MG63 (cell line): ENCODE results near the gene SRGAP1. TPM values are rescaled to one million over a fixed set of nuclear protein-coding genes. Genes with fewer than 3 reads are reported as not detected.
"Not testable (repeated sequence)": the region's sequence is repeated elsewhere in the genome, so short reads cannot be mapped to it uniquely, and the experiment has no call there.

ENCODE experiments used
- DNase-seq: peaks from one replicate; pipeline ENCODE4 v3.0.0-alpha.2; 2020
- H3K27me3 ChIP-seq: fragments of 250-450 bp; sonication (Bioruptor Pico); 2 replicates; pipeline ENCODE4 v1.5.1; 2020; ENCODE audit warnings: mild to moderate bottlenecking, moderate library complexity
- H3K36me3 ChIP-seq: fragments of 250-450 bp; sonication (Bioruptor Pico); 2 replicates; pipeline ENCODE4 v1.5.1; 2020; ENCODE audit warnings: mild to moderate bottlenecking, moderate library complexity
- H3K4me3 ChIP-seq: fragments of 250-450 bp; sonication (Bioruptor Pico); 2 replicates; pipeline ENCODE4 v1.5.1; 2020; ENCODE audit warnings: mild to moderate bottlenecking, moderate library complexity
- H3K9me3 ChIP-seq: fragments of 250-450 bp; sonication (Bioruptor Pico); 2 replicates; pipeline ENCODE4 v1.5.1; 2020; ENCODE audit warnings: mild to moderate bottlenecking, moderate library complexity
- total RNA-seq: library from RNA; depleted of rRNA; stranded (reverse); fragments of >200 nt; shearing (Covaris generic); gene quantifications from 2 replicates; pipeline ENCODE4 v1.2.3, GENCODE V29; 2014; ENCODE audit warnings: low replicate concordance

Gene SRGAP1
- total RNA-seq, 1 experiment from 2014 or later, result 0.99 TPM

DNA sequence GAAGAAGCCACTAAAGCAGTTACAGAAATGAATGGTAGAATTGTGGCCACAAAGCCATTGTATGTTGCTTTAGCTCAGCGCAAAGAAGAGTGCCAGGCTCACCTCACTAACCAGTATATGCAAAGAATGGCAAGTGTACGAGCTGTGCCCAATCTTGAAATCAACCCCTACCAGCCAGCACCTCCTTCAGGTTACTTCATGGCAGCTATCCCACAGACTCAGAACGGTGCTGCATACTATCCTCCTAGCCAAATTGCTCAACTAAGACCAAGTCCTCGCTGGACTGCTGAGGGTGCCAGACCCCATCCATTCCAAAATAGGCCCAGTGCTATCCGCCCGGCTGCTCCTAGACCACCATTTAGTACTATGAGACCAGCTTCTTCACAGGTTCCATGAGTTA lies 21.5 kb upstream of the SRGAP1 start:
- Histone ChIP-seq H3K27me3 (no peaks in the 10 kb centered on the region), H3K9me3 (peaks cover 16% of the 10 kb centered on the region), H3K4me3 (no peak overlapping the region), H3K36me3 (no peaks in the 10 kb centered on the region)
- no peak for DNase-seq

DNA sequence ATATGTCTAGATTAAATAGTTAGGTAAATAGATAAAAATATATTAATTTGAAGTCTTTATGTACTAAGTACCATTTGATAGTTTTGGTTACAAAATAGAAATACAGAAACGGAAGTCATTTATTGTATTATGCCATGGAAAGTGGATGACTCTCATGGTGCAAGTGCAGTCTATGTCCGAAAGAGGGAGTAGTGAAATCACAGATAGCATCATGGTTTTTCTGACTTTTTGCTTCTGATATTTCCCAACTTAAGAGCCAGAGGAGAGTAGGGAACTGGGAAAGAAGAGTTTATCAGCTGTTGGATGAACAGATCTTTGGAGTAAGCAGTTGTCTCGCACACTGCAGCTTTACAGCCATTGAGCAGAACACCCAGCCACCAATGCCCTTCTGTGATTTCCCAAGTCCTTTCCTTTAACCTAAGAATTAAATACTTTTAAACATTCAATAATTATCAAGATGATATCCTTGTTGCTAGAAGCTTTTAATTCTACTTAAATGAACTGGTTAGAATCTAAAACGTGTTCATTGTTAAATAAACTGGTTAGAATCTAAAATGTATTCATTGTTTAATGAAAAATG lies 18.4 kb upstream of the SRGAP1 start:
- H3K27me3 ChIP-seq, result no peaks in the 10 kb centered on the region
- peaks cover 6% of the 10 kb centered on the region for H3K9me3 ChIP-seq
- no peak for DNase-seq

DNA sequence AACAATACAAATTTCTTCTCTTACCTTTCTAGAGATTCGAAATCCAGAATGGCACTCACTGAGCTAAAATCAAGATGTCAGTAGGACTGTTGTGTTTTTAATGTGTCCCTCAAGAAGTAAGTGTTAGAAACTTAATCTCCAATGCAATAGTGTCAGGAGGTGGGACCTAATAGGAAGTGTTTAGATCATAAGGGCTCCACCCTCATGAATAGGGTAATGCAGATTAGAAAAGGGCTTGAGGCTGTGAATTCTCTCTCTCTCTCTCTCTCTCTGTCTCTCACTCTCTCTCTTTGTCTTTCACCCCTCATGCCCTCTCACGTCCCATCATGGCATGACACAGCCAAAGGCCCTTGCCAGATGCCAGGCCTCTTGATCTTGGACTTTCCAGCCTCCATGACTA lies 15.6 kb upstream of the SRGAP1 start:
- no peak for DNase-seq
- no peaks in the 10 kb centered on the region for H3K27me3 ChIP-seq

More for the DNA sequence above, 18.4 kb upstream of the SRGAP1 start:
- H3K4me3 ChIP-seq, result no peak overlapping the region
- H3K36me3 ChIP-seq, result no peaks in the 10 kb centered on the region

DNA sequence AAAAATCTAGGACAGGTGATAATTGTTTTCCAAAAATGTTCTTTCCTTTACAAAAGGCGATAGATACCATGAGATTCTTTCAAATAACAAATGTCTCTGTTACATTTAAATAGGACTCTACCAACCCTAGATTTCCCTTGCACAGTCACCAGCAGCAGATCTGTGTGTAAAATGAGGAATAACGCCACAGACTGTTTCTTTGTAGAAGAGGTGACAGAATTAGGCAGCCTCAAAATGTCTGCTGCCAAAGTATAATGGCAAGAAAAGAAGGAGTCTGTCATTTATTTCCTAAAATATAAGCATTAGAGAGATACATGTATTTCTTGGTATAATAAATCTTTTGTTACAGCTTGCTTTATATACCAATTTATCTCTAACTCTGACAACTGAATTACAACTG lies 8.5 kb upstream of the SRGAP1 start:
- H3K36me3 ChIP-seq, result no peaks in the 10 kb centered on the region
- no peaks in the 10 kb centered on the region for H3K9me3 ChIP-seq
- DNase-seq, result no peak

More for the DNA sequence above, 15.6 kb upstream of the SRGAP1 start:
- H3K36me3 ChIP-seq, result no peaks in the 10 kb centered on the region
- H3K9me3 ChIP-seq, result peaks cover 6% of the 10 kb centered on the region
- no peak overlapping the region for H3K4me3 ChIP-seq

DNA sequence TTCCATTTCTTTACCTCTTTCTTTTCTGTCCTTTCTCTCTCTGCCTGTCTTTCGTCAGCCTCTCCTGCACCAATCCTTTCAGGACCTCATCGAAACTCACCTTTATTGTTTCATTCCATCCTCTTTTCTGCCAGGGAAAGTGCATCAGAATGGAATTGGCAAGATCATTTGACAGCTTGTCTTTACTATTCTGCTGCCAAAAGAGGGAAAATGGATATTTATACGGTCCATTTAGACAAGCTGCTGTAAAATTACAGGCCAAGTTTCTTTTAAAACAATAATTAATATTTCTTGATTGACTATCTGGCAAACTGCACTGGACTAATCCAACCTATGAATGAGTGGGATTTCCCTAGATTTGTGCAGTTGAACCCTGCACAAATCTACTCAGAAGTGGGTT lies 7.6 kb upstream of the SRGAP1 start:
- H3K9me3 ChIP-seq, result no peaks in the 10 kb centered on the region
- H3K27me3 ChIP-seq, result no peaks in the 10 kb centered on the region
- no peak for DNase-seq
- no peaks in the 10 kb centered on the region for H3K36me3 ChIP-seq
- H3K4me3 ChIP-seq, result no peak overlapping the region

More for the DNA sequence above, 8.5 kb upstream of the SRGAP1 start:
- no peaks in the 10 kb centered on the region for H3K27me3 ChIP-seq
- H3K4me3 ChIP-seq, result no peak overlapping the region

DNA sequence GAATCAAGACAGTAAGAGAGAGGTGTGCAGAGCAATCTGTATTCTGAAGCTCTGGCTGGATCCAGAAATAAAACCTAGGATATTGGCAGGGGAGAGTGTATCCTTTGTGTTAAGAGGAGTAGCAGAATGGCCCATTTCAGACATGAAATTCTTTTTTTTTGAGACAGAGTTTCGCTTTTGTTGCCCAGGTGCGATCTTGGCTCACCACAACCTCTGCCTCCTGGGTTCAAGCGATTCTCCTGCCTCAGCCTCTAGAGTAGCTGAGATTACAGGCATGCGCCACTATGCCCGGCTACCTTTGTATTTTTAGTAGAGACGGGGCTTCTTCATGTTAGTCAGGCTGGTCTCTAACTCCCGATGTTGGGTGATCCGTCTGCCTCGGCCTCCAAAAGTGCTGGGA lies 6.1 kb upstream of the SRGAP1 start:
- Histone ChIP-seq H3K4me3 (no peak overlapping the region), H3K27me3 (no peaks in the 10 kb centered on the region), H3K9me3 (no peaks in the 10 kb centered on the region), H3K36me3 (no peaks in the 10 kb centered on the region)
- DNase-seq, result no peak

DNA sequence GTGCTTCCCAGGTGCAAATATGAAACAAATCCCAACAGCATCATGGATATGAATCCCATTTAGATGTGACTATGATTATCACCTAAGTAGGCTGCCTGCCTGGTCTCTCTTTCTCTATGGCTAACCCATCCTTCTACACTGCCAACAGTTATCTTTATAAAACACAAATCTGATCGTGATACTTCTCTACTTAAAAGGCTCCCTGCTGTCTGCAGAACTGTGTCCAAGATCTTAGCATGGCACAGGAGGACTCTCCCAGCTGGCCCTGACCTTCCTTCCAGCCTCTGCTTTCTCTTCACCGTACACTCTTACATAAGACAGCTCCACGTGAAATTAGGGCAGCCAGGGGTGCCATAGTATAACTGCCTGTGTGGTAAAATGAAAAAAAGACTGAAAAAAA lies 3.5 kb upstream of the SRGAP1 start:
- Histone ChIP-seq H3K9me3 (no peaks in the 10 kb centered on the region), H3K27me3 (no peaks in the 10 kb centered on the region), H3K36me3 (no peaks in the 10 kb centered on the region), H3K4me3 (no peak overlapping the region)
- no peak for DNase-seq

DNA sequence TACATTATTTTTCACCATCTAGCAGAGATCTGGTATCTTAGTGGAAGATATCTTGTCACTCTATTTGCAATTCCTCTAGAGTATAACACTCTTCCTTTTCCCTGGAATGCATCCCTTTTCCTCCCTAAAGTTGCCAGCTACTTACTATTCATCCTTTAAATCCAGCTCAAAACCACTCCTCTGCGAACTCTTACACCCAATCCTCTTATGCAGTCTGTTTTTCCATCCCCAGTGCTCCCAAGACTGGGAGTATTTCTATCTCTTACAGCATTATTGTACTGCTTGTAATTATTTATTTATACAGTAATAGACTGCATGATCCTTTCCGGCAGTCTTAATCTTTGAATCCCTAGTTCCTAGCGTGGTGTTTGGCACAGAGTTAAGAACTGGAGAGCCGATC lies 2.9 kb upstream of the SRGAP1 start:
- DNase-seq, result no peak
- H3K36me3 ChIP-seq, result peaks cover 4% of the 10 kb centered on the region
- no peaks in the 10 kb centered on the region for H3K9me3 ChIP-seq
- no peaks in the 10 kb centered on the region for H3K27me3 ChIP-seq
- no peak overlapping the region for H3K4me3 ChIP-seq

DNA sequence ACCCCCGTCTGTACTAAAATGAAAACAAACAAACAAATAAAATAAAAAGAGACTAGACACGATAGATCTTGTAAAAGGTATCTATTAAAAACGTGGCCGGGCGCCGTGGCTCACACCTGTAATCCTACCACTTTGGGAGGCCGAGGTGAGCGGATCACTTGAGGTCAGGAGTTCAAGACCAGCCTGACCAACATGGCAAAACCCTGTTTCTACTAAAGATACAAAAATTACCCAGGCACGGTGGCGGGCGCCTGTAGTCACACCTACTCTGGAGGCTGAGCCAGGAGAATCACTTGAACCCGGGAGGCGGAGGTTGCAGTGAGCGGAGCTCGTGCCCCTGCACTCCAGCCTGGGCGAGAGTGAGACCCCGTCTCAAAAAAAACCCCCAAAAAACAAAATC lies 1.8 kb upstream of the SRGAP1 start:
- H3K36me3 ChIP-seq, H3K27me3 ChIP-seq, DNase-seq, H3K4me3 ChIP-seq, H3K9me3 ChIP-seq: not testable (repeated sequence)

DNA sequence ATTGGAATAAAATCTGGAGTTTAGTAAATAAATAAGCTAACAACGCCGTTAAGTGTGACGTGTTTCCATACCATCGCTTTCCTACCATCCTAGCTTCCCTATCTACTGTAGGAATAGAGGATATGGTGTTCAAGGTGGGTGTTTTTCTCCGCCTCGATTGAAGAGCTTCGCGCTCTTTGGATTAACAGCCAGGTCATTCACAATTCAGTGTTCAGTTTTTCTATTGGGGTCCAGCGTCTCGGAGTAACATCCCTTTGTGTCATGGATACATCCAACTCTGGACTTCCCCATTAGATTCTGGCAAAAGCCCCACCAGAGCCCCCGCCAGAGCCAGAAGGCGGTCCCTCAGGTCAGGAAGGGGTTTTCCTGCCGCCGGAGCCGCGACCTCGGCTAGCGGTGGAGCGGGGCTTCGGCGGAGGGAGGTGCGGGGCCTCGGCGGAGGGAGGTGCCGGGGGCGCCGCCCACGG lies 1.2 kb upstream of the SRGAP1 start:
- Histone ChIP-seq H3K36me3 (peaks cover 7% of the 10 kb centered on the region), H3K27me3 (no peaks in the 10 kb centered on the region), H3K9me3 (no peaks in the 10 kb centered on the region), H3K4me3 (peak overlapping the region; percentile 86)
- DNase-seq, result no peak

DNA sequence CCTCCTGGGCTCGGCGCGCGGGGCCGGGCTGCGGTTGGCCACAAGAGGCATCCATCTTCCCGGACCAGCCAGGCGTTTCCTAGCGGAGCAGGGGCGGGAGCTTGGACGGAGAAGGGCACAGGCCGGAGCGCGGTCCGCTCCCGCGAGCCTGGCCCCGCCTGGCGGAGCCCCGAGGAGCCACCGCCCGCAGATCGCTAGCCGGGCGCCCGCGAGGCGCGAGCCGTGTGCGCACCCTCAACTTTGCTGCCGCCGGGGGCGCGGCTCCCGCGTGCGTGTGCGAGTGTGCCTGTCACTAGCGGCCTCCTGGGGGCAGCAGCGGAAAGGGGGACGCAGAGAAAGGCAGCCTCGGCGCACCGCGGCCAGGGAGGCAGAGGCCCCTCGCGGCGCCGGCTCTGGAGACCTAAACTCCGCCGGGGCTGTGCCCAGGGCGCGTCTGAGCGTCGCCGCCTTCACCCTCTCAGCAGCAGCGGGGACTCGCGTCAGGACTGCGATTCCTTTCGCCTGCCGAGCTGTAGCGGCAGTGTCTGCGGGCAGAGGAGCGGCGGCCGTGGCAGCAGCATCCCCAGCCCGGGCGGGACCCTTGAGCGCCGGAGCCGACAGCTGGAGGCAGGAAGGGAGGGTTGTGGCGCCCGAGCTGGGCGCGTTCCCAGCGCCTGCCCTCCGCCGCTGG lies 644 bp upstream of the SRGAP1 start:
- peak overlapping the region; percentile 86 for H3K4me3 ChIP-seq
- peak; percentile 96 for DNase-seq
- H3K9me3 ChIP-seq, result no peaks in the 10 kb centered on the region
- H3K36me3 ChIP-seq, result peaks cover 7% of the 10 kb centered on the region
- no peaks in the 10 kb centered on the region for H3K27me3 ChIP-seq

DNA sequence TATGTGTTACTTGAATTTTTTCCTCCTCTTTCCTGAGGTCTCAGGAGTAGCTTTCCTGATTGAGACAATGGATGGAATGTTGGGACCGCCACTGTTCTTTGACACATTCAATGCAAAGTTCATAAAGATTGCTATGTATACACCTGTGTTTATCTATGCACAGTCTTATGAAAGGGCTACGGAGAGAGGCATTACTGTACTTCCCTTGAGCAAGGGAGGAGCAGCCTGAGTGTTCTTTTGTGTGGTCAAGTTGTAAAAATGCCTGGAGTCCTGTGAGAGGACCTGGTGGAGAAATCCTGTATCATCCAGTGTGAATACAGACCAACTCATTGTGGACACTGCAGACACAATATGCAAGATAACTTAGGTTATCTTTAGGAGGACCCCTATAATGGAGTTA lies 1.2 kb downstream of the SRGAP1 start:
- peaks cover 7% of the 10 kb centered on the region for H3K36me3 ChIP-seq
- peak overlapping the region; percentile 86 for H3K4me3 ChIP-seq
- no peaks in the 10 kb centered on the region for H3K27me3 ChIP-seq
- H3K9me3 ChIP-seq, result no peaks in the 10 kb centered on the region
- DNase-seq, result no peak

DNA sequence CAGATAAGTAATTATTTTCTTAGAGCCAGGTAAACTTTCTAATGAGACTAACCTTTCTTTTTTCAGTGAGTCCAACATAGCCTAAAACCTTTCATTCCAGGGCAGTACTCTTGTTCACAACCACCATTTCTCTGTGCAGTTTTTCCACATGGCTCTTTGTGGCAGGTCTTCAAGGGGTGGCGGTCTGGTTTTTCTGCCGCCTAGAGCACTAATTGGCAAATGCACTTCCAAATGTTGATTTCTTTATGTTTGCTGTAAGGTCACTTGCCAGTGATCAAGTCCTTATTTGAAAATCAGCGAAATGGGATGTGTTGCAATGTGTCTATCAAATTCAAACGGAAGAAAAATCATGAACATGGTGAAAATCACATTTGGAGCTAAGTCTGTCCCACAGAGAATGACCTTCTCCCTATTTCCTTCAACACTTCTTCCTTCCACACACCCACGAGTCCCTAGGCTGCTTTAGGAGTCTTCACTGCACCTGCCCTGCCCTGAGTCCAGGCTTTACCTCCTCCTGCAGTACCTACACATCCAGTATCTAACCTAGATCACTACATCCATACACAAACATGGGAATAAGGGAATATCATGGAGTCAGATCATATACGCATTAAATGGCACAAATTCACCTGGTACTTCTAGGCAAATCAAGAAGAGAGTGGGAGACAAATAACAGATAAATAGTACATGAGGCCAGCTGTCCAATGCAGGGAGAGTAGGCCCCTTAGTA lies 1.9 kb downstream of the SRGAP1 start:
- no peak for DNase-seq
- Histone ChIP-seq H3K9me3 (no peaks in the 10 kb centered on the region), H3K4me3 (peak overlapping the region; percentile 86), H3K27me3 (no peaks in the 10 kb centered on the region), H3K36me3 (peaks cover 7% of the 10 kb centered on the region)

DNA sequence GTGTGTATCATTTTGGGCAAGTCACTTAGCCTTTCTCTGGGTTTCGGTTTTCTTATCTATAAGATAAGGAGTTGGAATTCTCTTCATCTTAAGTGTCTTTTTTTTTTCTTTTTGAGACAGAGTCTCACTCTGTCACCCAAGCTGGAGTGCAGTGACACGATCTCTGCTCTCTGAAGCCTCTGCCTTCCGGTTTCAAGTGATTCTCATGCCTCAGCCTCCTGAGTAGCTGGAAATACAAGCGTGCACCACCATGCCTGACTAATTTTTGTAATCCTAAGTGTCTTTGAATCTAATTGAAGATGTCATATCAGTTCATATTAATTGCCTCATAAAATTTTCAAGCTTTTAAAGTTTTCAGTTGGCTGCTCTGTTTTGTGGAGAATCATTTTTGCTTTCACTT lies 4.0 kb downstream of the SRGAP1 start:
- Histone ChIP-seq H3K36me3 (peaks cover 7% of the 10 kb centered on the region), H3K27me3 (no peaks in the 10 kb centered on the region), H3K9me3 (no peaks in the 10 kb centered on the region), H3K4me3 (no peak overlapping the region)
- DNase-seq, result no peak

DNA sequence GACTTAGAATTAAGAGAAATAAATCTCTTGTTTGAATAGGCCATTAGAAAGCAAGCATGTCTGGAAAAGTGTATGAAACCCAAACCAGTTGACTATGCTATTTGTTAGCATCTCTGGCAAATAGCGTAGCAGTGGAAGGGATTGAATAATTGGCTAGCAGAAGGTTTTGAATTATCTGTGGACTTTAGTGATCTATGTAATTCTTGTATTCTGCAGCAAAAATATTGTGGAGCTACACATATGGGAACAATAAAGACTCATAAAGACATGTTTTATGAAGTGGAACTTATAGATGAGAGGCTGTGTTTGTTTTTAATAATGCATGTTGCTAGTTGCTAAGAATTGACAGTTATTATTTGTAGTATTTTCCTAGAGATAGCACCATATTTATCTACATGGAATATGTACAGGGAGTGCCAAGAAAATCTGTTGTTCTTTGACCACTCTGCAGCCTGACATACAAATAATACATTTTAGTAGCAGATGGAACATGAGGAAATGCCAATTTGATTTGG lies 4.7 kb downstream of the SRGAP1 start:
- H3K27me3 ChIP-seq, result no peaks in the 10 kb centered on the region
- H3K4me3 ChIP-seq, result no peak overlapping the region
- DNase-seq, result no peak
- H3K36me3 ChIP-seq, result peaks cover 7% of the 10 kb centered on the region
- no peaks in the 10 kb centered on the region for H3K9me3 ChIP-seq

DNA sequence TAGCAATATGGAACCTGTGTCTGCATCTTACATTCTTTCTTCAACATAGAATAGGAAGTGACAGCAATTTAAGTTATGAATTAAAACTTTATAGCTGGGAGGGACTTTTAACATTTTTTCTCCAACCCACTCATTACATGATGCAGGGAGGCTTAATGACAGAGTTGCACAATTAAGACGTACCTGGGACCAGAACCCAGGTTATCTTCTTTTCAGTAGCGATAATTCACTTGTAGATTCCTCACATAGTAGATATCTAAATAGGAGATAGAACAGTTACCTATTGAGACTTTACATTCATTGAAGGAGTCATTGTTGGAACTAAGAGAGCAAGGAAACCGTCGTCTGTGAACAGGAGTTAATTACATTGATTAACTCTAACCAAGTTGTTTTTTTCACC lies 5.1 kb downstream of the SRGAP1 start:
- H3K36me3 ChIP-seq, result peaks cover 7% of the 10 kb centered on the region
- DNase-seq, result no peak
- no peak overlapping the region for H3K4me3 ChIP-seq
- no peaks in the 10 kb centered on the region for H3K9me3 ChIP-seq
- no peaks in the 10 kb centered on the region for H3K27me3 ChIP-seq

DNA sequence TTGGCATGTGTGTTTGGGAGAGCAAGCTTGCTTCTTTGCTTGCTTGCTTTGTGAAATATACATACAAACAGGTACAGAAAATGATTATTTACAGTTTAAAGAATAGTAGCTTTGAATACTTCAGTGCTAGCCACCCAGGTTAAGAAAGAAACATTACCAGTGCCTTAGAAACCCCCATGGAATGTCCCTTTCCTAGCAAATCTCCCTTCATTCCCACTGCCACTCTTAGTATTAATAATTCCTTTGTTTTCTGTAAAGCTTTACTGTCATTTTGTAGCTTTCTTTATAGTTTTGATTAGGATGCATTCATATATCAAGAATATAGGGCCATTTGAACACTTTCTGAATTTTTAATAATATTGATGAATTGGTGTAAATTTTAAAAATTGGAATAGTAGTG lies 9.5 kb downstream of the SRGAP1 start:
- H3K4me3 ChIP-seq, result no peak overlapping the region
- H3K9me3 ChIP-seq, result no peaks in the 10 kb centered on the region
- no peak for DNase-seq
- H3K27me3 ChIP-seq, result no peaks in the 10 kb centered on the region
- H3K36me3 ChIP-seq, result no peaks in the 10 kb centered on the region
